Epithelial cell of proximal tubule (primary cell): Measurements from ENCODE around the gene RNF40. TPM values are rescaled to one million over a fixed set of nuclear protein-coding genes. Genes with fewer than 3 reads are reported as not detected.

Experiments used
- DNase-seq: peaks from one replicate; pipeline ENCODE4 v3.0.0-alpha.2; 2011; ENCODE audit warnings: low read depth
- H3K4me3 ChIP-seq: 2 replicates; pipeline ENCODE4 v1.5.1; 2011; ENCODE audit warnings: low read depth, mild to moderate bottlenecking, low read length
- CTCF ChIP-seq: conservative IDR thresholded peaks from 2 replicates; pipeline ENCODE4 v1.5.1; 2012; ENCODE audit warnings: low read depth, mild to moderate bottlenecking, low read length
- total RNA-seq: library from RNA; depleted of rRNA; stranded (reverse); fragments of >200 nt; gene quantifications from 2 replicates; pipeline ENCODE4 v1.2.3, GENCODE V29; 2015

RNF40 gene
- total RNA-seq, 1 donor from 2014 or later: 47.2 TPM

GRCh38 chr16:30786936-30787612 is 25.0 kb downstream of the RNF40 start, which contains the start of gene ZNF629:
ZNF629 (minus strand) TSS chr16:30787205; CDS start chr16:30784482, 2,723 bp downstream.
- no peak for DNase-seq
- H3K4me3 ChIP-seq: peak within 1 kb of the TSS; percentile 79
- TF ChIP-seq CTCF: no peak

GRCh38 chr16:30787613-30788378 is 25.7 kb downstream of the RNF40 start:
- H3K4me3 ChIP-seq: peak overlapping the region; percentile 79
- TF ChIP-seq CTCF: no peak
- no peak for DNase-seq

- DNase-seq: no peak
- H3K4me3 ChIP-seq: no peak overlapping the region
- no peak for TF ChIP-seq CTCF
Measured at GRCh38 chr16:30793508-30794069, 31.5 kb downstream of the RNF40 start.

- DNase-seq: no peak
- no peak overlapping the region for H3K4me3 ChIP-seq
- TF ChIP-seq CTCF: no peak
Measured at GRCh38 chr16:30794634-30795033, 32.5 kb downstream of the RNF40 start.

GRCh38 chr16:30797670-30798309 is 35.7 kb downstream of the RNF40 start:
- TF ChIP-seq CTCF: no peak

GRCh38 chr16:30802936-30803335 is 40.8 kb downstream of the RNF40 start:
- no peak for TF ChIP-seq CTCF

More at GRCh38 chr16:30797670-30798309, 35.7 kb downstream of the RNF40 start:
- no peak for DNase-seq
- no peak overlapping the region for H3K4me3 ChIP-seq

More at GRCh38 chr16:30802936-30803335, 40.8 kb downstream of the RNF40 start:
- no peak overlapping the region for H3K4me3 ChIP-seq
- no peak for DNase-seq
